IMR-90 (cell line): Measurements from ENCODE around the gene LDB2. TPM values are rescaled to one million over a fixed set of nuclear protein-coding genes. Genes with fewer than 3 reads are reported as not detected.

Experiments
- ATAC-seq: fragments of 200-7000 bp; cut with Tn5 transposase; 2 replicates; pipeline ENCODE4 v1.9.1; 2020; ENCODE audit warnings: low read depth, mild to moderate bottlenecking, moderate library complexity
- BruUV-seq: library from RNA; stranded (reverse); fragments of 400-500 nt; replicated peaks from 2 replicates; lab custom pipeline; 2021; lab: Mats Ljungman, UMichigan
- CTCF ChIA-PET: fragments of 300-600 bp; formaldehyde crosslinking; extraction: SDS; loops from one replicate; lab custom pipeline; 2021; ENCODE audit warnings: antibody characterized with exemption; lab: Yijun Ruan, JAX
- POLR2A ChIA-PET: fragments of 300-600 bp; sonication (Branson Sonifier 250); formaldehyde crosslinking; loops from one replicate; lab custom pipeline; 2022; ENCODE audit warnings: antibody characterized with exemption; ENCODE audit not compliant: unreplicated experiment; lab: Charles Lee
- DNase-seq: peaks from one replicate; pipeline ENCODE4 v3.0.0; 2013
- H2AFZ ChIP-seq: replicated peaks from 2 replicates; pipeline ENCODE3; 2013; ENCODE audit warnings: low read length, mild to moderate bottlenecking; ENCODE audit not compliant: poor library complexity
- H2AK5ac ChIP-seq: 2 replicates; pipeline ENCODE4 v1.6.1; 2013; ENCODE audit warnings: low read depth, low read length, inconsistent platforms
- H2AK9ac ChIP-seq: replicated peaks from 2 replicates; pipeline ENCODE3; 2013; ENCODE audit warnings: mild to moderate bottlenecking, low read depth, low read length, moderate library complexity; ENCODE audit not compliant: poor library complexity
- H2BK120ac ChIP-seq: 2 replicates; pipeline ENCODE4 v1.6.1; 2013; ENCODE audit warnings: low read depth, low read length, inconsistent platforms
- H2BK15ac ChIP-seq: 3 replicates; pipeline ENCODE4 v1.6.1; 2013; ENCODE audit warnings: low read depth, low read length, inconsistent platforms
- H2BK20ac ChIP-seq: 2 replicates; pipeline ENCODE4 v1.6.1; 2013; ENCODE audit warnings: low read depth, mild to moderate bottlenecking, inconsistent platforms, low read length, moderate library complexity
- H2BK5ac ChIP-seq: 2 replicates; pipeline ENCODE4 v1.6.1; 2013; ENCODE audit warnings: mild to moderate bottlenecking, low read depth, low read length, inconsistent platforms; ENCODE audit not compliant: poor library complexity, severe bottlenecking
- H3K14ac ChIP-seq: replicated peaks from 2 replicates; pipeline ENCODE4 v1.6.1; 2013; ENCODE audit warnings: low read depth, low read length, inconsistent platforms
- H3K18ac ChIP-seq: 2 replicates; pipeline ENCODE4 v1.6.1; 2013; ENCODE audit warnings: low read depth, low read length, control low read depth
- H3K23ac ChIP-seq: 2 replicates; pipeline ENCODE4 v1.6.1; 2013; ENCODE audit warnings: low read depth, low read length, inconsistent platforms
- H3K27ac ChIP-seq: 2 replicates; pipeline ENCODE4 v1.5.1; 2013; ENCODE audit warnings: mild to moderate bottlenecking, control low read depth, low read length; ENCODE audit not compliant: insufficient read depth
- H3K27me3 ChIP-seq: 2 replicates; pipeline ENCODE4 v1.6.1; 2013; ENCODE audit warnings: low read length; ENCODE audit not compliant: control insufficient read depth, insufficient read depth
- H3K36me3 ChIP-seq: 2 replicates; pipeline ENCODE4 v1.6.1; 2013; ENCODE audit warnings: low read length, mixed read lengths; ENCODE audit not compliant: control insufficient read depth, insufficient read depth
- H3K4ac ChIP-seq: 2 replicates; pipeline ENCODE4 v1.6.1; 2013; ENCODE audit warnings: low read depth, low read length, inconsistent platforms
- H3K4me1 ChIP-seq: 2 replicates; pipeline ENCODE4 v1.6.1; 2013; ENCODE audit warnings: low read length, mixed read lengths; ENCODE audit not compliant: control insufficient read depth, insufficient read depth
- H3K4me2 ChIP-seq: 2 replicates; pipeline ENCODE4 v1.6.1; 2013; ENCODE audit warnings: low read depth, mild to moderate bottlenecking, control low read depth, low read length, moderate library complexity
- H3K4me3 ChIP-seq: 2 replicates; pipeline ENCODE4 v1.5.1; 2013; ENCODE audit warnings: low read depth, mild to moderate bottlenecking, control low read depth, low read length, moderate library complexity; ENCODE audit not compliant: insufficient read depth
- H3K56ac ChIP-seq: 2 replicates; pipeline ENCODE4 v1.6.1; 2013; ENCODE audit warnings: low read length, inconsistent platforms; ENCODE audit not compliant: insufficient read depth; ENCODE audit errors: extremely low read depth
- H3K79me1 ChIP-seq, 2 experiments: 2 replicates each; pipeline ENCODE4 v1.6.1; 2013; ENCODE audit warnings: low read length in 2 of 2, inconsistent platforms in 1 of 2, low read depth in 1 of 2
- H3K9ac ChIP-seq: 2 replicates; pipeline ENCODE4 v1.6.1; 2013; ENCODE audit warnings: low read depth, low read length, control low read depth
- H3K9me1 ChIP-seq: 2 replicates; pipeline ENCODE4 v1.6.1; 2013; ENCODE audit warnings: low read length, inconsistent platforms; ENCODE audit not compliant: insufficient read depth
- H3K9me3 ChIP-seq: 2 replicates; pipeline ENCODE4 v1.6.1; 2013; ENCODE audit warnings: low read length; ENCODE audit not compliant: control insufficient read depth, insufficient read depth
- H4K20me1 ChIP-seq: 2 replicates; pipeline ENCODE4 v1.6.1; 2013; ENCODE audit warnings: low read length, inconsistent platforms; ENCODE audit not compliant: insufficient read depth
- H4K5ac ChIP-seq: 2 replicates; pipeline ENCODE4 v1.6.1; 2013; ENCODE audit warnings: mild to moderate bottlenecking, low read depth, low read length, control low read depth
- H4K8ac ChIP-seq, 2 experiments: 2 replicates each; pipeline ENCODE4 v1.6.1; 2013; ENCODE audit warnings: low read depth in 2 of 2, low read length in 2 of 2, control low read depth in 1 of 2, inconsistent platforms in 1 of 2
- H4K91ac ChIP-seq: 2 replicates; pipeline ENCODE4 v1.6.1; 2013; ENCODE audit warnings: low read depth, low read length, inconsistent platforms; ENCODE audit not compliant: insufficient read depth
- MAZ ChIP-seq: IDR thresholded peaks from 2 replicates; pipeline ENCODE4 v1.6.1; 2012; ENCODE audit warnings: low read depth, mild to moderate bottlenecking, low read length, improper control_type of control experiment, moderate library complexity, borderline replicate concordance
- RAD21 ChIP-seq: IDR thresholded peaks from 2 replicates; pipeline ENCODE4 v1.6.1; 2012; ENCODE audit warnings: low read length, improper control_type of control experiment
- RFX5 ChIP-seq: IDR thresholded peaks from 2 replicates; pipeline ENCODE4 v1.8.0; 2012; ENCODE audit warnings: low read depth, mild to moderate bottlenecking, low read length, moderate library complexity
- SMC3 ChIP-seq: fragments of 150-350 bp; IDR thresholded peaks from 2 replicates; pipeline ENCODE4 v1.6.1; 2016; ENCODE audit warnings: low read depth, mild to moderate bottlenecking, antibody characterized with exemption, low read length, moderate library complexity
- WGBS, 2 experiments: methylation state at CpG; one replicate each; pipeline versions ENCODE4 v1.1.5 to v1.1.7; 2013; ENCODE audit warnings: missing lambda C conversion rate in 2 of 2; ENCODE audit not compliant: insufficient read length in 1 of 2; ENCODE audit errors: extremely low coverage in 2 of 2; 5-methylcytosine and 5-hydroxymethylcytosine counted together
- dilution Hi-C: fragments of 300-500 bp; cut with HindIII; formaldehyde crosslinking; loops from one replicate; pipeline ENCODE4 v1.14.3; 2018; ENCODE audit warnings: low sequenced_read_pairs; ENCODE audit not compliant: unreplicated experiment
- in situ Hi-C: fragments of 300-500 bp; cut with MboI; formaldehyde crosslinking; loops from 3 replicates; pipeline ENCODE4 v1.14.3; 2019; ENCODE audit warnings: low sequenced_read_pairs, inconsistent platforms, mixed read lengths
- intact Hi-C: fragments of 100-400 bp; cut with micrococcal nuclease; formaldehyde crosslinking; loops from 2 replicates; pipeline ENCODE4 v1.10.0; 2022
- polyA plus RNA-seq, 3 experiments: library from polyadenylated mRNA; depleted of rRNA; stranded (reverse); fragments of >200 nt; gene quantifications; 2 replicates each; pipeline ENCODE4 v1.2.3, GENCODE V29; 2012; ENCODE audit warnings: low replicate concordance in 1 of 3
- total RNA-seq: library from RNA; depleted of rRNA; stranded (reverse); fragments of >200 nt; gene quantifications from 2 replicates; pipeline ENCODE4 v1.2.3, GENCODE V29; 2012
- TF ChIP-seq, protein P1 (sequence below): conservative IDR thresholded peaks from 2 replicates; pipeline ENCODE4 v1.5.1; 2012; ENCODE audit warnings: mild to moderate bottlenecking, low read depth, low read length, improper control_type of control experiment

LDB2 gene
- total and polyA plus RNA-seq, 2 of the 4 experiments (the other 2 are of a cell fraction) = 67.9 to 116 TPM

DNA sequence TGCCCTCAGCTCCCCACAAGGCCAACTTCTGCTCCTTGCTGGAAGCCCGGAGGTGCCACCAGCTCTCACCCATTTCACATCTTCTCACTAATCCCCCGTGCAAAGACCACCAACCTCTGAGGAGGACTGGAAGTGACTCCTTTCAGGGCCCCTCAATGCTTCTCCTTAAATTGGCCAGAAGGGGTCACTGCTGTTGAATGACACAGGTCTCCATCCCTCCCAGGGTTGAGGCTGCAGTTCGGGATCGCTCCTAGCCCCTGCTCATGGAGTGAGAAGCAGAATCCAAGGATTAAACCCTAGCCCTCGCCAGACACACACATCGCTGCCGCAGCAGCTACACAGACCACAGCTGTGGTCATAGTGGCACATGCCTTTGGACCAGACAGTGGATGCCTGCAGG is 392.7 kb downstream of the LDB2 start:
- H3K27ac ChIP-seq = no peak overlapping the region
- no peaks in the 10 kb centered on the region for H4K20me1 ChIP-seq
- peak; percentile 68 for ATAC-seq
- in situ Hi-C loops (no loop called here), intact Hi-C loops (no loop called here), dilution Hi-C loops (no loop called here)
- H4K91ac ChIP-seq = no peak overlapping the region
- H2AK5ac ChIP-seq = no peak overlapping the region
- peak; percentile 23 for DNase-seq
- H3K9me3 ChIP-seq = peaks cover 4% of the 10 kb centered on the region
- H2AFZ ChIP-seq = no peak overlapping the region
- H3K27me3 ChIP-seq = no peaks in the 10 kb centered on the region
- no peak overlapping the region for H3K14ac ChIP-seq
- no peak overlapping the region for H3K9ac ChIP-seq
- WGBS, 2 experiments = no CpG with 5 or more reads among the region's 7 CpGs
- H4K8ac ChIP-seq = no peak overlapping the region
- H3K79me1 ChIP-seq = no peaks in the 10 kb centered on the region
- no TSS peak for BruUV-seq
- H2BK20ac ChIP-seq = no peak overlapping the region
- H3K4me1 ChIP-seq = no peaks in the 10 kb centered on the region
- H4K5ac ChIP-seq = no peak overlapping the region
- H2BK5ac ChIP-seq = no peak overlapping the region
- H3K23ac ChIP-seq = no peak overlapping the region
- no peak overlapping the region for H2BK15ac ChIP-seq
- H3K18ac ChIP-seq = no peak overlapping the region
- H2AK9ac ChIP-seq = no peak overlapping the region
- TF ChIP-seq RAD21 = peak; percentile 49
- TF ChIP-seq, protein P1, sequence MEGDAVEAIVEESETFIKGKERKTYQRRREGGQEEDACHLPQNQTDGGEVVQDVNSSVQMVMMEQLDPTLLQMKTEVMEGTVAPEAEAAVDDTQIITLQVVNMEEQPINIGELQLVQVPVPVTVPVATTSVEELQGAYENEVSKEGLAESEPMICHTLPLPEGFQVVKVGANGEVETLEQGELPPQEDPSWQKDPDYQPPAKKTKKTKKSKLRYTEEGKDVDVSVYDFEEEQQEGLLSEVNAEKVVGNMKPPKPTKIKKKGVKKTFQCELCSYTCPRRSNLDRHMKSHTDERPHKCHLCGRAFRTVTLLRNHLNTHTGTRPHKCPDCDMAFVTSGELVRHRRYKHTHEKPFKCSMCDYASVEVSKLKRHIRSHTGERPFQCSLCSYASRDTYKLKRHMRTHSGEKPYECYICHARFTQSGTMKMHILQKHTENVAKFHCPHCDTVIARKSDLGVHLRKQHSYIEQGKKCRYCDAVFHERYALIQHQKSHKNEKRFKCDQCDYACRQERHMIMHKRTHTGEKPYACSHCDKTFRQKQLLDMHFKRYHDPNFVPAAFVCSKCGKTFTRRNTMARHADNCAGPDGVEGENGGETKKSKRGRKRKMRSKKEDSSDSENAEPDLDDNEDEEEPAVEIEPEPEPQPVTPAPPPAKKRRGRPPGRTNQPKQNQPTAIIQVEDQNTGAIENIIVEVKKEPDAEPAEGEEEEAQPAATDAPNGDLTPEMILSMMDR = peak; percentile 39
- no peak for TF ChIP-seq RFX5
- TF ChIP-seq SMC3 = peak; percentile 33
- no peak for TF ChIP-seq MAZ
- H2BK120ac ChIP-seq = no peak overlapping the region
- no peak overlapping the region for H3K4me2 ChIP-seq
- H3K56ac ChIP-seq = no peak overlapping the region
- H3K36me3 ChIP-seq = peaks cover 16% of the 10 kb centered on the region
- H3K4ac ChIP-seq = no peak overlapping the region
- POLR2A ChIA-PET = no interaction called here
- H3K4me3 ChIP-seq = no peak overlapping the region
- H3K9me1 ChIP-seq = peaks cover 3% of the 10 kb centered on the region; the same call in 1 of the 2 replicates
- CTCF ChIA-PET = interaction anchor here (0.5 to 1.2 kb wide), 2 partner anchors 290 to 819 kb away, joined by 3 read pairs; no protein-coding TSS in a partner anchor
